GM23248 (cell line): ENCODE measurements around the gene PFKFB4. TPM values are rescaled to one million over a fixed set of nuclear protein-coding genes. Genes with fewer than 3 reads are reported as not detected.
"Not testable (repeated sequence)": the region's sequence is repeated elsewhere in the genome, so short reads cannot be mapped to it uniquely, and the experiment has no call there.

ENCODE experiments used
- DNase-seq: peaks from one replicate; pipeline ENCODE4 v3.0.0-alpha.2; 2015
- H2AFZ ChIP-seq: fragments of 200-600 bp; sonication (generic); 2 replicates; pipeline ENCODE4 v1.6.1; 2016; ENCODE audit warnings: antibody characterized with exemption
- H3F3A ChIP-seq: fragments of 200-600 bp; sonication (generic); 2 replicates; pipeline ENCODE4 v1.6.1; 2016; ENCODE audit warnings: mild to moderate bottlenecking, antibody characterized with exemption, mixed run types; ENCODE audit not compliant: insufficient read depth
- H3K27ac ChIP-seq: fragments of 200-600 bp; sonication (generic); 2 replicates; pipeline ENCODE4 v1.5.1; 2016; ENCODE audit warnings: mild to moderate bottlenecking
- H3K27me3 ChIP-seq: fragments of 200-600 bp; sonication (generic); replicated peaks from 2 replicates; pipeline ENCODE4 v1.6.1; 2016; ENCODE audit warnings: mild to moderate bottlenecking; ENCODE audit not compliant: insufficient read depth
- H3K36me3 ChIP-seq: fragments of 200-600 bp; sonication (generic); 2 replicates; pipeline ENCODE4 v1.6.1; 2016; ENCODE audit warnings: low read depth, mild to moderate bottlenecking
- H3K4me1 ChIP-seq: fragments of 200-600 bp; sonication (generic); 2 replicates; pipeline ENCODE4 v1.6.1; 2016; ENCODE audit warnings: mild to moderate bottlenecking; ENCODE audit not compliant: insufficient read depth
- H3K4me2 ChIP-seq: fragments of 200-600 bp; sonication (generic); one replicate; pipeline ENCODE4 v1.6.1; 2016; ENCODE audit warnings: mild to moderate bottlenecking; ENCODE audit not compliant: unreplicated experiment
- H3K4me3 ChIP-seq: fragments of 200-600 bp; sonication (generic); 2 replicates; pipeline ENCODE4 v1.5.1; 2016; ENCODE audit warnings: mild to moderate bottlenecking
- H3K79me2 ChIP-seq: fragments of 200-600 bp; sonication (generic); 2 replicates; pipeline ENCODE4 v1.6.1; 2016; ENCODE audit warnings: mild to moderate bottlenecking; ENCODE audit not compliant: insufficient read depth
- H3K9ac ChIP-seq: fragments of 200-600 bp; sonication (generic); 2 replicates; pipeline ENCODE4 v1.6.1; 2016; ENCODE audit warnings: mild to moderate bottlenecking
- H3K9me2 ChIP-seq: fragments of 200-600 bp; sonication (generic); 2 replicates; pipeline ENCODE4 v1.6.1; 2016; ENCODE audit warnings: mixed run types, mild to moderate bottlenecking, moderate library complexity; ENCODE audit not compliant: insufficient read depth
- H3K9me3 ChIP-seq: fragments of 200-600 bp; sonication (generic); one replicate; pipeline ENCODE4 v1.6.1; 2017; ENCODE audit warnings: low read depth
- H4K20me1 ChIP-seq: fragments of 200-600 bp; sonication (generic); 2 replicates; pipeline ENCODE4 v1.6.0; 2016; ENCODE audit not compliant: insufficient read depth
- EZH2 ChIP-seq: fragments of 200-600 bp; sonication (generic); IDR thresholded peaks from 2 replicates; pipeline ENCODE4 v1.6.1; 2018; ENCODE audit warnings: antibody characterized with exemption, mild to moderate bottlenecking; ENCODE audit not compliant: insufficient read depth, poor library complexity, severe bottlenecking
- EZH2phosphoT487 ChIP-seq: fragments of 200-600 bp; sonication (generic); IDR thresholded peaks from 2 replicates; pipeline ENCODE4 v1.6.1; 2018; ENCODE audit warnings: antibody characterized with exemption, moderate library complexity, mild to moderate bottlenecking, low read depth; ENCODE audit not compliant: insufficient read depth
- WGBS, 2 experiments: methylation state at CpG; one replicate each; pipeline ENCODE4 v1.1.6; 2015 to 2017; ENCODE audit warnings: low lambda C conversion rate in 2 of 2, low coverage in 1 of 2; ENCODE audit errors: missing lambda C conversion rate in 2 of 2; 5-methylcytosine and 5-hydroxymethylcytosine counted together
- in situ Hi-C: fragments of 300-500 bp; cut with MboI; formaldehyde crosslinking; loops from 2 replicates; pipeline ENCODE4 v1.15.0; 2020
- polyA plus RNA-seq: library from polyadenylated mRNA; unstranded; fragments of >200 nt; fragmentation: Nextera tagmentation; extraction: Ambion mirVana; gene quantifications from 2 replicates; pipeline ENCODE4 v1.2.1, GENCODE V29; 2016
- total RNA-seq: library from RNA; depleted of rRNA; stranded (reverse); fragments of >200 nt; shearing (Covaris generic); gene quantifications from 2 replicates; pipeline ENCODE4 v1.2.3, GENCODE V29; 2014

The PFKFB4 gene
- total and polyA plus RNA-seq, 2 experiments from 2014 or later = 10.1 to 15.3 TPM

DNA sequence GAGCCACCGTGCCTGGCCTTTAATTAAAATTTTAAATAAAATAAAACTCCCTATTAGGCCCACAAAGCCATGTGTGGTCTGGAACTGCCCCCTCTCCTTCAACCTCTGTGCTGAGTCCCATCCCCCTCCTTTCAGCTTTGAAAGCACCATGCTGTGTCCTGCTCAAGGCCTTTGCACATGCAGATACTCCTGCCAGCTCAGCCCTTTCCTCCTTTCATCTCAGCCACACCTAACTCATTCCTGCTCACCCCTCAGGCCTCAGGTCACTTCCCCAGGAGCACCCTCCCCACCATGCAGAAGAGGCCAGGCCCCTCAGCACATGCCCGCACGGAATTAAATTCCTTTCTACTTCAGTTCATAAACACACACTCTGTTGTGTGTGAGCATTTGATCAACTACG, 82.0 kb downstream of the PFKFB4 start:
- peaks cover 11% of the 10 kb centered on the region; the same call in 1 of the 2 replicates for H3K4me1 ChIP-seq
- H4K20me1 ChIP-seq = no peaks in the 10 kb centered on the region
- peaks cover 31% of the 10 kb centered on the region for H3K79me2 ChIP-seq
- H3K9ac ChIP-seq = no peak overlapping the region
- no peak overlapping the region for H3K4me2 ChIP-seq
- TF ChIP-seq EZH2 = no peak
- TF ChIP-seq EZH2phosphoT487 = no peak
- no peaks in the 10 kb centered on the region for H3K36me3 ChIP-seq
- 70 to 80% methylated on average over 4 of the region's 4 CpGs for WGBS, 2 experiments
- H3K9me2 ChIP-seq = no peaks in the 10 kb centered on the region
- no peaks in the 10 kb centered on the region for H3K27me3 ChIP-seq
- no peak overlapping the region for H3K4me3 ChIP-seq
- H3K9me3 ChIP-seq = no peaks in the 10 kb centered on the region
- no peak for DNase-seq
- H3K27ac ChIP-seq = no peak overlapping the region
- H3F3A ChIP-seq = peaks cover 8% of the 10 kb centered on the region; the same call in 1 of the 2 replicates
- no peak overlapping the region for H2AFZ ChIP-seq
- in situ Hi-C loops = no loop called here

- H3K9ac ChIP-seq, H3K27ac ChIP-seq, H3F3A ChIP-seq, H3K36me3 ChIP-seq, H3K4me3 ChIP-seq, H4K20me1 ChIP-seq, H3K4me2 ChIP-seq, in situ Hi-C loops, H3K9me3 ChIP-seq, H2AFZ ChIP-seq, DNase-seq, H3K9me2 ChIP-seq, H3K27me3 ChIP-seq: not testable (repeated sequence)
- 87 to 90% methylated on average over 4 of the region's 4 CpGs for WGBS, 2 experiments
- Histone ChIP-seq H3K79me2 (peaks cover 37% of the 10 kb centered on the region), H3K4me1 (peaks cover 11% of the 10 kb centered on the region; the same call in 1 of the 2 replicates)
Observed at GRCh38 chr3:48474031-48474430, 82.6 kb downstream of the PFKFB4 start.

GRCh38 chr3:48473617-48473952, 83.0 kb downstream of the PFKFB4 start:
- Histone ChIP-seq H3K79me2 (peaks cover 41% of the 10 kb centered on the region), H3K9me3 (no peaks in the 10 kb centered on the region), H3K4me1 (peaks cover 11% of the 10 kb centered on the region; the same call in 1 of the 2 replicates), H3K27ac (peak overlapping the region; percentile 93), H4K20me1 (no peaks in the 10 kb centered on the region), H3K4me3 (no peak overlapping the region), H3K9me2 (no peaks in the 10 kb centered on the region), H3K36me3 (no peaks in the 10 kb centered on the region; the same call in 1 of the 2 replicates), H3F3A (peaks cover 8% of the 10 kb centered on the region; the same call in 1 of the 2 replicates), H2AFZ (peak overlapping the region; percentile 77), H3K4me2 (no peak overlapping the region), H3K27me3 (no peaks in the 10 kb centered on the region), H3K9ac (peak overlapping the region; percentile 92)
- TF ChIP-seq EZH2phosphoT487 (no peak), EZH2 (no peak)
- in situ Hi-C loops = no loop called here
- no peak for DNase-seq
- WGBS, 2 experiments = 48 to 59% methylated on average over 5 of the region's 5 CpGs

DNA sequence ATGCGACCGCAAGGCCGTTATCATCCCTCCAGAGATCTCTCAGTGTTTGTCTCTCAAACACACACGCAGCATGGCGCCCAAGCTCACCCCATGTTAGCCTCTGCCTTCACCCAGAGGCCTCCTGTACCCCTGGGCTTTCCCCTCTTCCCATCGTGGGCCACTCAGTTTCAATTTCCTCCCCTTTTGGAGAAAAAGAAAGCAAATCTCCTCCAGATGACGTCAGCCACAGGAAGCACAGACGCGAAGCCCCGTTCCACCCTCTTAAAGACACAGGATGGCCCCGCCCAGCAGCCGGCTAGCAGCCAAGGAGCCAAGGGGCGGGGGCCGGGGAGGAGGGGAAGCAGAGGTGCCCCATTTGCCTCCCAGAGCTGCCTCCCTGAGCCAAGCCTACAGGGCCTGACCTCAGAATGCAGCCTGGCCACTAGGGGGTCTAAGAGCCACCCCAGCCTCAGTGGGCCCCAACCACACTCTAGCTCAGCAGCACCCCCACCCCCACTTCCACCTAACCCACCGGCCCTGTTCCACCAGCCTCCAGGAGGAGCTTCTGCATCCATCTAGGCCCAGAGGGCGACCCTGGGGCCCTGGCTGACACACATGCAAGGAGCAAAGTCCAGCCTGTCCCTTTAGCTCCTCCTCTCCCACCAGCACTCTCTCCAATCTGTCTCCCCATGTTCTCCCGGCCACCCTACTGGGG, 83.5 kb downstream of the PFKFB4 start:
- Histone ChIP-seq H3K9me2 (no peaks in the 10 kb centered on the region), H3K27ac (peak overlapping the region; percentile 93), H3K4me2 (peak overlapping the region; percentile 75), H4K20me1 (no peaks in the 10 kb centered on the region), H3K4me1 (peaks cover 11% of the 10 kb centered on the region; the same call in 1 of the 2 replicates), H3F3A (peaks cover 8% of the 10 kb centered on the region; the same call in 1 of the 2 replicates), H3K9me3 (no peaks in the 10 kb centered on the region), H3K36me3 (peaks cover under 1% of the 10 kb centered on the region; the same call in 1 of the 2 replicates), H2AFZ (peak overlapping the region; percentile 77), H3K4me3 (peak overlapping the region; percentile 85), H3K9ac (peak overlapping the region; percentile 92), H3K27me3 (no peaks in the 10 kb centered on the region), H3K79me2 (peaks cover 46% of the 10 kb centered on the region)
- WGBS, 2 experiments = 4 to 12% methylated on average over 8 to 17 of the region's 17 CpGs
- no peak for TF ChIP-seq EZH2
- DNase-seq = peak; percentile 96
- in situ Hi-C loops = no loop called here

DNA sequence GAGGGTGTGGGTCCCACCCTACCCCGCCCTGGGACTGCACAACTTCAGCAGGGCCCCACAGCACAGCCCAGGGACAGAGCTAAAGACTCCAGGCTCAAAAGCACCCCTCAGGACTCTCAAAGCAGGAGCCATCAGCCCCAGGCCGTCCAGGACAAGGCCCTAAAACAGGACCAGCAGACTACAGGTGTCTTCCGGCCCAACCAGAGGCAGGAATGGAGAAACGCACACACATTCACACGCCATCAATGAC, 84.0 kb downstream of the PFKFB4 start:
- H4K20me1 ChIP-seq = no peaks in the 10 kb centered on the region
- DNase-seq = no peak
- H3K36me3 ChIP-seq = peaks cover 5% of the 10 kb centered on the region; the same call in 1 of the 2 replicates
- no peaks in the 10 kb centered on the region for H3K27me3 ChIP-seq
- H2AFZ ChIP-seq = peak overlapping the region; percentile 77
- in situ Hi-C loops = no loop called here
- peak overlapping the region; percentile 75 for H3K4me2 ChIP-seq
- H3K4me1 ChIP-seq = peaks cover 15% of the 10 kb centered on the region
- no peaks in the 10 kb centered on the region for H3K9me3 ChIP-seq
- H3K9me2 ChIP-seq = no peaks in the 10 kb centered on the region
- H3K27ac ChIP-seq = peak overlapping the region; percentile 93
- WGBS, 2 experiments = 0 to 1% methylated on average over 5 of the region's 5 CpGs
- H3F3A ChIP-seq = peaks cover 9% of the 10 kb centered on the region; the same call in 1 of the 2 replicates
- H3K9ac ChIP-seq = peak overlapping the region; percentile 92
- peaks cover 51% of the 10 kb centered on the region for H3K79me2 ChIP-seq
- peak overlapping the region; percentile 85 for H3K4me3 ChIP-seq
- TF ChIP-seq EZH2 (no peak), EZH2phosphoT487 (no peak)
